ENCODE measurements around the gene LMAN2.

Gene LMAN2

GRCh38 chr5:177290816-177291596 lies 60.5 kb downstream of the LMAN2 start:
- Histone ChIP-seq H3K36me3 (ENCODE audit: low read depth) (peaks cover 98% of the 10 kb centered on the region), H3K27me3 (ENCODE audit: insufficient read depth, poor library complexity, severe bottlenecking) (no peaks in the 10 kb centered on the region), H3K4me3 (ENCODE audit: severe bottlenecking) (no peak overlapping the region), H3K27ac (ENCODE audit: poor library complexity, severe bottlenecking) (no peak overlapping the region), H3K4me1 (ENCODE audit: insufficient read depth, poor library complexity, severe bottlenecking) (no peaks in the 10 kb centered on the region), H3K9me3 (ENCODE audit: severe bottlenecking) (no peaks in the 10 kb centered on the region)
- ATAC-seq (ENCODE audit: low read depth) (no peak), DNase-seq (ENCODE audit: low spot score) (no peak)
- no peak for TF ChIP-seq CTCF (IDR thresholded peaks at IDR 0.05; ENCODE audit: poor library complexity, severe bottlenecking)

DNA sequence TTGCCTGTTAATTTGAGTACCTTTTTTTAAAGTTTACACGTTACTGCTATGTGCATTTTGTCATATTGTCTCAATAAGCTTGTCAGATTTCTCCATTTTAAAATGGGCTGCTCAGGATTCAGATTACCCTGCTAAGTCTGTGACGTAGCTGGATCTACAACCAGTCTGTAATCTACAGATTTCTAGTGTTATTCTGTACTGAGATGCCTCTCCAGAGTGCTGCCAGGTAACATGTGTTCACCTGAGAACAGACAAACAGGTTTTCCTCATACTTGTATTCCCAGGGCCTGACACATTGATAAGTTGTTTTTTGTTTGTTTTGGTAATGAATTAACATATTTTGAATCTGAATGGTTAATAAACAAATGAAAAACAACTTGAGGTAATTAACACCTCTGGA lies 63.3 kb downstream of the LMAN2 start:
- Histone ChIP-seq H3K27ac (ENCODE audit: poor library complexity, severe bottlenecking) (no peak overlapping the region), H3K36me3 (ENCODE audit: low read depth) (peaks cover 98% of the 10 kb centered on the region), H3K4me1 (ENCODE audit: insufficient read depth, poor library complexity, severe bottlenecking) (no peaks in the 10 kb centered on the region), H3K9me3 (ENCODE audit: severe bottlenecking) (no peaks in the 10 kb centered on the region), H3K4me3 (ENCODE audit: severe bottlenecking) (no peak overlapping the region), H3K27me3 (ENCODE audit: insufficient read depth, poor library complexity, severe bottlenecking) (no peaks in the 10 kb centered on the region)
- DNase-seq (ENCODE audit: low spot score) (no peak), ATAC-seq (ENCODE audit: low read depth) (no peak)
- no peak for TF ChIP-seq CTCF (IDR thresholded peaks at IDR 0.05; ENCODE audit: poor library complexity, severe bottlenecking)
